GM18870 (cell line): ENCODE measurements around the gene ARHGDIG.

Experiments used
- ATAC-seq: cut with Tn5 transposase; IDR thresholded peaks from one replicate; pipeline ENCODE4 v1.9.1; 2021; ENCODE audit warnings: moderate library complexity; ENCODE audit not compliant: unreplicated experiment

ARHGDIG gene

DNA sequence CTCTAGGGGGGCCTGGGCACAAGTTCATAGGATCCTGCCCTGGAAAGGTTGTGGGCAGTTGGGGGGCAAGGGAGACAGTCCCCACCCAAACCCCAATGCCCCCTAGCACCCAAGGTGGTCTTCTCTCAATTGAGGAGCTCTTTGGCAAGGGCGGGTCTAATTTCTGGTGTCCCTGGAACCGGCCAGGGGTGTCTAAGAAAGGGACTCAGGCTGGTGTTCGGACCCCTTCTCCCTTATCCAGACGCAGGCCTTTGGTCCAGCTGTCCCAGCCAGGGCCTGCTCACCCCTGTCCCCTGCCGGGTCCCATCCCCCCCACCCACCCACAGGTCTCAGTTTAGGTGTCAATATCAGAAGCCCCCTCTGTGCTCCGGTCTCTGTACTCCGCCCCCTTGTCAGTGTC lies 860 bp upstream of the ARHGDIG start:
- no peak for ATAC-seq

DNA sequence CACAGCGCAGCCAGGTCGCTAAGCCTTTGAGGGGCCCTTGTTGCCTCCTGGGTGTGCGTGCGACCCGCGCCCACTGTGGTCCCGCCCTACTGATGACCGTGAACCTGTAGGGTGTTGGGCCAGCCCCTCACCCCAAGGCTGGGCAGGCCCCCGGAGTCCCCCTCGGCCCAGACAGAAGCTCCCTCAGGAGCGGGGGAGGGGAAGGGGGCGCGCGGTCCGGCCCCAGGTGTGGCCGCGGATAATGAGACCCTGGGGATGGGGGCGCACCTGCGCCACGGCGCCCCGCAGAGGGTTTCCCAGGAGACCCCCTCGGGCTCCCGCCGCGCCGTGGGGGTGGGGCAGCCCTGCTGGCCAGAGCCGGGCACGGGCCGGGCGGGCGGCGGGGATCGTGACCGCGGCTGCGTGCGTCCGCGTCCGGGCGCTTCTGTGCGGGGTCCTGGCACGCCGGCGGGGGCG lies 358 bp upstream of the ARHGDIG start:
- no peak for ATAC-seq

DNA sequence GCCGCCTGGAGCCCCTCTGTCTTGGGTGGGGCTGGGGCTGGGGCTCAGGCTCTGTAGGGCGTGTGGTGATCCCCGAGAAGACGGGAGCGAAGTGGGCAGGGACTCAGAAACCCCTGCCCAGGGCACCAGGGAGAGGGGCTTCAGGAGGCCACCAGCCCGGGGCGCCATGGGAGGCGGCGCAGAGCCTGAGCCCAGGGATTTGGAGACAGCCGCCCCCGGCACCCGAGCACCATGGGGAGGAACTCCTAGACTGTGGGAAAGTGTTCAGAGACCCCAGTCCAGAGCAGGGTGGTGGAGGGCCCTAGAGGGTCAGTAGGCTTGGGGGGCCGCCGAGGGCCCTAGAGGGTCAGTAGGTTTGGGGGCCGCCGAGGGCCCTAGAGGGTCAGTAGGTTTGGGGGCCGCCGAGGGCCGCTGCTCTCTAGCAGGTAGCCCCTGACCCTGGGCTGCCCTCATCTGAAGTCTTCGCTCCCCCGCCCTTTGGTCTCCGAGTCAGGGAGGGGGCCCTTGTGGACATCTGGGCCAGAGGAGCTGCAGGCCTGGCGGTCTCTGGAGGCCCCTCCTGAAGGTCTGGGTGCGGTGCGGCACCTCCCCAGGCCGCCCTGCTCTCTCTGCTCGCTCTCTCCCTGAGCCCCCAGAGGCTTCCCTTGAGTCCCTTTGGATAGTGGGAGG lies 734 bp downstream of the ARHGDIG start:
- ATAC-seq: no peak

DNA sequence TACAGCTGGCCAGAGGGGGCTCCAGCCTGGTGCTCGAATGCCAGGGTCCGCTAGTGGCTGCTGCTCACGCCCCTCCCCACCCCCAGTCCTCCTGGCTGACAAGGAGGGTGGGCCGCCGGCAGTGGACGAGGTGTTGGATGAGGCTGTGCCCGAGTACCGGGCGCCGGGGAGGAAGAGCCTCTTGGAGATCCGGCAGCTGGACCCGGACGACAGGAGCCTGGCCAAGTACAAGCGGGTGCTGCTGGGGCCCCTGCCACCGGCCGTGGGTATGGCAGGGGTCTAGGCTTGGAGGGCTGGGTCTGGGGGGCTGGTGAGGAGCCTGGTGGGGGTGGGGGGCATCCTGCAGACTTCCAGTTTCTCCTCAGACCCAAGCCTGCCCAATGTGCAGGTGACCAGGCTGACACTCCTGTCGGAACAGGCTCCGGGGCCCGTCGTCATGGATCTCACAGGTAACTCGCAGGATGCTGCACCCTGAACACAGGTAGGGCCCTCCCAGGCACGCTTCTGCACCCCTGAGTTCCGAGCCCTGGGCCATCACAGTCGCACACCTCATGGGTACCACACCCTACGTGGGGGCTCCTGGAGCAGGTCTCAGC lies 1.4 kb downstream of the ARHGDIG start:
- no peak for ATAC-seq

DNA sequence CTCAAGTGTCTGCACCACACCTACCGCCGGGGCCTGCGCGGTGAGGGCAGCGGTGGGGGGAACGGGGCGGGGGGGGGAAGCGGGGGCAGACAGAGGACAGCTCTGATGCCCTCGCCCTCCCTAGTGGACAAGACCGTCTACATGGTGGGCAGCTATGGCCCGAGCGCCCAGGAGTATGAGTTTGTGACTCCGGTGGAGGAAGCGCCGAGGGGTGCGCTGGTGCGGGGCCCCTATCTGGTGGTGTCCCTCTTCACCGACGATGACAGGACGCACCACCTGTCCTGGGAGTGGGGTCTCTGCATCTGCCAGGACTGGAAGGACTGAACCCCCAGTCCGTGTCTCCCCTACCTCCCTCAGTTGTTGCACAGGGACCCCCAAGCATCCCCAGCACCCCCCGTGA lies 2.1 kb downstream of the ARHGDIG start:
- ATAC-seq: no peak

DNA sequence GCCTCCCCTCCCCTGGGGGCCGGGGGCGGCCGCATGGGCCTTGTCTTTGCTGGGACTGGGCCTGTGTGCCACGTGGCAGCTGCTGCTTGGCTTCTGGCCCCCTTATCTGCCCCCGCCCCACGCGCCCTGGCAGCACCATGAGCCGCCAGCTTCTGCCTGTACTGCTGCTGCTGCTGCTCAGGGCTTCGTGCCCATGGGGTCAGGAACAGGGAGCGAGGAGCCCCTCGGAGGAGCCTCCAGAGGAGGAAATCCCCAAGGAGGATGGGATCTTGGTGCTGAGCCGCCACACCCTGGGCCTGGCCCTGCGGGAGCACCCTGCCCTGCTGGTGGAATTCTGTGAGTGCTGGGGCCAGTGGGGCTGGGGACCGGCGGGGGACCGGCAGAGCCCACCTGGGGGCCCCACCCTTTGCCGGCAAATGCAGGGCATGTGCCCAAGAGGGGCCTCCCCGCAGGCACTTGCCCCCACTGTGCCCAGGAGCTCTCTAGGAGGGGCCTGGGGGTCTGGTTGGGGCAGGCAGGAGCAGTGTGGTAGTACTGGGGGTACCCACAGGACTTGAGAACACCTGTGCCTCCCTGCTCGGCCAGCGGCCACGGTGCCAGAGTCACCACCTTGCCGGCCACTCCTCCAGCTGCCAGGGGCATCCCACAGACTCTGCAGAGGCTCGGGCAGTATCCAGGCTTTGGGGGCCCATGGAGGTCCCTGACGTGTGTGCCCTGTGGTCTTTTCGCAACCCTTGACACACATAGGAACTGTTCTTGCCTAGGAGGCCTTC lies 2.8 kb downstream of the ARHGDIG start, which contains the start of gene PDIA2:
Gene PDIA2, plus strand, starts transcription at position 132 of the 773 bp plus-strand sequence. Its CDS starts 6 bp downstream, at position 138.
- ATAC-seq: no peak

DNA sequence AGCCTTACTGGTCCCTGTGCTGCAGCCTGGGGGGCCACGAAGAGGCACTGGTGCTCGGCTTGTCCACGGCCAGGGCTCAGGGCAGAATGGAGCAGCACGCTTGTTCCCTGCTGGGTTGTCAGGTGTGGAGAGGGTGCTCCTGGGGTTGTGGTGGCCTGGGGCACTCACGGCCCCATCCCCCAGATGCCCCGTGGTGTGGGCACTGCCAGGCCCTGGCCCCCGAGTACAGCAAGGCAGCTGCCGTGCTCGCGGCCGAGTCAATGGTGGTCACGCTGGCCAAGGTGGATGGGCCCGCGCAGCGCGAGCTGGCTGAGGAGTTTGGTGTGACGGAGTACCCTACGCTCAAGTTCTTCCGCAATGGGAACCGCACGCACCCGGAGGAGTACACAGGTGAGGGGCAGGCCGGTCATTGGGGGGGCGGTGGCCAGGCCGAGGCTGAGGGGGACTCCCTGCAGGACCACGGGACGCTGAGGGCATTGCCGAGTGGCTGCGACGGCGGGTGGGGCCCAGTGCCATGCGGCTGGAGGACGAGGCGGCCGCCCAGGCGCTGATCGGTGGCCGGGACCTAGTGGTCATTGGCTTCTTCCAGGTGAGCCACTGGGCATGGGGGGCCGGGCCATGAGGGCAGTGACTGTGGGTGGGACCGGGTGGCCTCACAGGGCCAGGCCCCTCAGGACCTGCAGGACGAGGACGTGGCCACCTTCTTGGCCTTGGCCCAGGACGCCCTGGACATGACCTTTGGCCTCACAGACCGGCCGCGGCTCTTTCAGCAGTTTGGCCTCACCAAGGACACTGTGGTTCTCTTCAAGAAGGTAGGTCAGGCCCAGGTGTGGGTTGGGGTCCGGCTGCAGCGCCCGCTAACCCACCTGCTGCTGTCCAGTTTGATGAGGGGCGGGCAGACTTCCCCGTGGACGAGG lies 4.1 kb downstream of the ARHGDIG start:
- no peak for ATAC-seq

DNA sequence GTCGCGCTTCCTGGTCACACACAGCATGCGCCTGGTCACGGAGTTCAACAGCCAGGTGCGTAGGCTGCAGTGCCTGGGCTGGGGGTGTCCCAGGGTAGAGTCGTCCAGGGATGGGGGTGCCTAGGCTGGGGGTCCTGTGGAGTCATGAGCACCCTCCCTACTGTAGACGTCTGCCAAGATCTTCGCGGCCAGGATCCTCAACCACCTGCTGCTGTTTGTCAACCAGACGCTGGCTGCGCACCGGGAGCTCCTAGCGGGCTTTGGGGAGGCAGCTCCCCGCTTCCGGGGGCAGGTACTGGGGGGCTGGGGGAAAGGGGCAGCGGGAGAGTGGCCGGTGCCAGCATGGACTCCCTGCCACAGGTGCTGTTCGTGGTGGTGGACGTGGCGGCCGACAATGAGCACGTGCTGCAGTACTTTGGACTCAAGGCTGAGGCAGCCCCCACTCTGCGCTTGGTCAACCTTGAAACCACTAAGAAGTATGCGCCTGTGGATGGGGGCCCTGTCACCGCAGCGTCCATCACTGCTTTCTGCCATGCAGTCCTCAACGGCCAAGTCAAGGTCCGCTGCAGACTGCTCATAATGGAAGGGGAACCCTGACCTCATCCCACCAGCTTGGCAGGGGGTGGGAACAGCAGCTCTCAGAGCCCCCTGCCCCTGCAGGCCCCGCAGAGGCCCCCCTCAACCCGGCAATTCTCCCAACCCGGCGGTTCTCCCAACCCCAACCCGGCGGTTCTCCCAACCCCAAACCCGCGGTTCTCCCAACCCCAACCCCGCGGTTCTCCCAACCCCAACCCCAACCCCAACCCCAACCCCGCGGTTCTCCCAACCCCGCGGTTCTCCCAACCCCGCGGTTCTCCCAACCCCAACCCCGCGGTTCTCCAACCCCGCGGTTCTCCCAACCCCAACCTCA lies 5.0 kb downstream of the ARHGDIG start:
- no peak for ATAC-seq

DNA sequence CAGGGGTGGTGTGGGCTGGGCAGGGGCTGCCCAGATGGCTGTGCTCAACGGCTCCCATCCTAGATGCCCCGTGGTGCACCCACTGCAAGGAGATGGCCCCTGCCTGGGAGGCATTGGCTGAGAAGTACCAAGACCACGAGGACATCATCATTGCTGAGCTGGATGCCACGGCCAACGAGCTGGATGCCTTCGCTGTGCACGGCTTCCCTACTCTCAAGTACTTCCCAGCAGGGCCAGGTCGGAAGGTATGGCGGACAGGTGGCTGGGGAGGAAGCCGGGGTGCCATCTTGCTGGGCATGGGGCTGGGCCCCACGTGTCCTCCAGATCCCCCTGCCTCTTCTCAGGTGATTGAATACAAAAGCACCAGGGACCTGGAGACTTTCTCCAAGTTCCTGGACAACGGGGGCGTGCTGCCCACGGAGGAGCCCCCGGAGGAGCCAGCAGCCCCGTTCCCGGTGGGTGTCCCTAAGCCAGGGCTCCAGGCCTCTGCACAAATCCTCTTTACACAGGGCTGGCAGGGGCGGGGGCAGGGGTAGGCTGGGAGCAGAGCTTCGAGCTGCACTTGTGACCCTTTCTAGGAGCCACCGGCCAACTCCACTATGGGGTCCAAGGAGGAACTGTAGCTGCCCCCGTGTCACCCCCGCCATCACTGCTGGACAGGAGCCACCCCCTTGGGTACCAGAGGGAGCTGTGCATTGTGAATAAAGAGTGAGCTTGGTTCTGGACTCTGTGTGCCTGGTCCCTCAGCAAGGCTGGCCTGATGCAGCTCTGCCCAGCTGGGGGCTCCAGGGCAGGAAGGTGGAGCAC lies 6.3 kb downstream of the ARHGDIG start:
- ATAC-seq: no peak

DNA sequence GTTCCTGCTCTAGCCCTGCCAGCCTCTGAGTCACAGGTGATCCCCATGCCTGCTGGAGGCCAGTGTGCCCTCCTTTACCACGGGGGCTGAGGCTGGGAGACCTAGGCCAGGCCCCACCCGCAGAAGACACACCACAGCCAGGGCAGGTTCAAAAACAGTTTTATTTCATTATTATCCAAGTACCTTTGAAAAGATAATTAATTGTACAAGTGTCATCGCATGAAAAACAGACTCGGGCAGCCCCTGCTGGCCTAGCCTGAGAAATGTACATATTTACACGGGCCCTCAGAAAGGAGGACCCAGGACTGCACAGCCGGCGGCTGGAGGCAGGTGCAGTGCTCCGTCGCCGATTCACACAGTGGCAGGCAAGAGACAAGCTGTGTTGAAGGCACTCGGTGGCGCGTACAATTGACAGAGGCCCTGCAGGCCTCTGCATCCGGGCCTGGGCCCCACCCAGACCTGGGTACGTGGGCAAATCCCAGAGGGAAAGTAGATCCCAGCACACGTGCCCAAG lies 7.0 kb downstream of the ARHGDIG start:
- ATAC-seq: no peak

DNA sequence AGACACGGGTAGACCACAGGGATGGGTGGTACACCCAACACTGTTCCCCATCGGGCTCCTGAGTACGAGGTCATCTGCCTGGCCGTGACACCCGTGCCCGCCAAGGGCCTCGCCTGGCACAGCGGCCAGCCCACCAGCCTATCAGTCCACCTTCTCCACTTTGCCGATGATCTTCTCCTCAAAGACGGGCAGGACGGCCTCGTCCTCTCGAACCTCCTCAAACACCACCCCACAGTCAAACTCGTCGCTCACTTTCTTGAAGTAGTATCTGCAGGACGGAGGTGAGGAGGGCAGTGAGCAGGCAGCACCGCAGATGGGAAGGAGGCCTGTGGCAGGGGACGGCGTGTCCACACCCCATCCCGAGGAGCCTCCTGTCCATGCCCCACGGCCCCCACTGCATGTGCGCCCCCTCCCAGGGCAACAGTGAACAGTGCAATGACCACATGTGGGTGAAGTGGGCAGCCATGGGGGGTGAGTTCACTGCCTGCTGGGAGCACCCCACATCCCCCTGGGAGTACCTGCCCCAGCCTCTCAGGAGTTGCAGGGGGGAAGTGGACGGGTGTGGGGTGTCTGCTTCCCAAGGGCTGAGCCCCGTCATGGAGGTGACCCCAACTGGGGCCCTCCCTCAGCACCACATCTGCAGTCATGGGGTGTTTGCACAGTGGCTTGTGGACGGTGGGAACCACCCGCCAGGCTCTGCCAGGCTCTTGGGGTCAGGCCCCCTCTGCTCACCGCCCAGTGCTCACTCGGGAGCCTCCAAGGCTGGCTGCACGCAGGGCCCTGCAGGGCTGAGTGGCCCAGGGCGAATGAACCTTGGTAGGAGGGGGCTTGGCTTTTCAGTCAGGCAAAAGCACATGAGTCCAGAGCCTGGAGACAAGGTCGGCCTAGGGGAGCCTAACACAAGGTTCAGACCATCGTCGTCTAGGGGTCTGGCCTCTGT lies 7.9 kb downstream of the ARHGDIG start:
- no peak for ATAC-seq

DNA sequence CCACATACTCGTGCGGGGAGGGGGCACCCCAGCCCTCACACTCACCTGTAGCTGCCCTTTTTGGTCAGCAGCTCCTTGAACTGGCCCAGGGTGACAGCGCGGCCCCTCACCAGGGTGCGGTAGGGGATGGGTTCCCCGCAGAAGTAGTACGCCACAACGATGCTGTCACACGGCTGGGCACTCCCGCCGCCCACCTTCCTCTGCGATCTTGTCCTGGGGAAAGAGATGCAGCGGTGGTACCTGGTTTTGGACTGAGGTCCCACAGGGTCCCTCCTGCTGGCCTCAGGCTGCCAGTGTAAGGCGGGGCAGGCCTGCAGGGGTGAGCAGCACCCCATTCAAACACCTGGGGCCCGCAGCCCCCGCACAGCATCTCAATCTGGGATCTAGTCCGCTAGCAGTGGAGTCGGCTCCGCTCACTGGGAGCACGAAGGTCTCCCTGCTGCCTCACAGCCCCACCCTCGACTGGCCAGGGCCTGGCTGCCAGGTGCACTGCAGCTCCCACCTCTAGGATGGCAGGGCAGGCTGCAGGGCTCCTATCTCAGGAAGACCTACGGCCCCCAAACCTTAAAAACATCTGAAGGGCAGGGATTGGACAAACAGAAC lies 9.1 kb downstream of the ARHGDIG start:
- ATAC-seq: no peak

DNA sequence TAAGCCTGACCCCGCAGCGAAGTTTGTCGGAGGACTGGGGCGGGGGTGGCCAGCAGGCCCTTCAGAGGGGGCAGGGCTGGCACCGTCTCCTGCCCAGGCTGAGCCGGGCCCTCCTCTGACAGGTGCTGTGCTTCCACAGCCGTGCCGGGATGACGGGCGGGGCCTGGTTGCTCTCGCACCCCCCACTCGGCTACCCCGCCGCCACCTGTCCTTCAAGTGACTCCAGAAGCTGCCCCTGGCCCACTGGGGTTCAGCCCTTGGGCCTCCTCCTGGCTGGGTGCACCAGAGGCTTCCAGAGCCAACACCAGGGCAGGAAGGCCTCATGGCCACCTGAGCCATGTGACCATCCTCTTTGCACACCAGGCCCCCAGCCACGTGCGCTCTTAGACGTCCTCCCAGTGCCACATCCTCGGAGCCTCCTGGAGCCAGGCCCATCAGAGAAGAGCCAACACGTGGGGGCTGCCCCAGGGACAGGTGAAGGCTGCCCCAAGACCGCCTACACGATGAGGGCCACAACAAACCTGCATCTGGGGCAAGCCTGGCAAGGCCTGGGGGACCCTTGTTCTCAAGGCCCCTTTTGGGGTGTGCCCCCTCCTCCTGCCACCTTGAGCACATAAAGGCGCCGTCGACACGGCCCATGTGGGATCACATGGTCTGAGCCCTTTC lies 9.8 kb downstream of the ARHGDIG start:
- ATAC-seq: no peak

DNA sequence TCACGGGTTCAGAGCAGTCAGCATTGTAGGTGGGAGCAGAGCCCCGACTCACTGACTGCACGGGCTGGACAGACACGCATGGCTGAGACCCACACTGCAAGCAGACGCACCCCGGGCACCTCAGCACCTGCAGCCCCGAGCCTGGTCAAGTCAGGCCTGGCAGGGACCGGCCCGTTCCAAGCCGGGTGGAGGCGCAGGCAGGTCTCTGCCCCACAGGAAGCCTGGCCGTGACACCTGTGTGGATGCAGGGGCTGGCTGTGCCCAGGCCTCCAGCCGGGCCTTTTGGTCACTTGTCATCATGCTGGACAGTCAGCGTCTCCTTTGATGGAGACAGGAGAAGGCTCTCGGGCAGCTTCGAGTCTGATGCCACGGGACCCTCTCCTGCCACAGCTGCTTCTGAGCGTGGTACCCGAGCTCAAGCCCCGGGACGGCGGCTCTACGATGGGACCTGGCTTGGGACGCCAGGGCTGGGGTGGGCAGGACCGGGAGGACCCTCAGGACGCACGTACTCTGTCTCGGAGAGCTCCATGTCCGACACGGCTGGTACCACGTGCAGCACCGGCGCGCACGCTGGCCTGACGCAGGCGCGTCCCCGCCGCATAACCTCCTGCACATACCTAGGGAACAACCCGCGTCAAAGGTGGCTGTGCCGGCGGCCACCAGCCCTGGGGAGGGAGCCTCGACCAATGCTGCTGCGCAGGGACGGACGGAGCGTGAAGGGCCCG lies 10.5 kb downstream of the ARHGDIG start:
- ATAC-seq: no peak

DNA sequence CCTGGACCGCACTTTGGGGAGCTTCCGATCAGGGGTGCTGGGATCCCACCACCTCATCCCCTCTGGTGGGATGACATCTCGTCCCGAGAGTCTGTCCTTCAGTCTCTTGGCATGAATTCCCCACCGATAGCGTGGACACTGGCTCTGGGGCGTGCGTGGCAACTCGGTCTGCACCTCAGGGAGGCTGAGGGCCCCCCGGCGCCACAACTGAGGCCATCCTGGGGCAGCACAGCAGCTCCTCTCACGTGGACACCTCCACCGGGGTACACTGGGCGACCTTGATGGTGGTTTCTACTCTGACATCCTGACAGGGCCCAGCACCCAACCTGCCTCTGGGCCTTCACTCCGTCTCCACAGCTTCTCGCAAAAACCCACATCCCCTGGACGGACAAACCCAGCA lies 11.1 kb downstream of the ARHGDIG start:
- ATAC-seq: no peak
